K562 (cell line): ENCODE results near the gene ZNF557. TPM values are rescaled to one million over a fixed set of nuclear protein-coding genes. Genes with fewer than 3 reads are reported as not detected.

Experiments used
- ARNT ChIP-seq, 2 experiments: fragments of 450-650 bp; IDR thresholded peaks; 2 replicates each; pipeline ENCODE4 v1.6.1; 2016; ENCODE audit warnings: mild to moderate bottlenecking in 1 of 2
- ATF3 ChIP-seq, 2 experiments: fragments of 450-650 bp in 1 of 2; sonication (generic) in 1 of 2; formaldehyde crosslinking in 1 of 2; IDR thresholded peaks in 1 of 2; conservative IDR thresholded peaks in 1 of 2; 2 replicates each; pipeline versions ENCODE4 v1.6.1 to v1.8.1; 2016 to 2023; ENCODE audit warnings: mild to moderate bottlenecking in 2 of 2, moderate library complexity in 2 of 2, inconsistent platforms in 1 of 2, missing genetic modification reagents in 1 of 2
- BACH1 ChIP-seq: fragments of 200-800 bp; sonication (Bioruptor generic); IDR thresholded peaks from 2 replicates; pipeline ENCODE4 v1.6.1; 2016; ENCODE audit warnings: missing genetic modification characterization, missing compliant biosample characterization
- BRF2 ChIP-seq: IDR thresholded peaks from 3 replicates; pipeline ENCODE4 v1.6.1; 2011; ENCODE audit warnings: borderline replicate concordance, mild to moderate bottlenecking; ENCODE audit not compliant: insufficient read length, insufficient read depth
- CSDE1 ChIP-seq, 2 experiments: fragments of 450-650 bp; IDR thresholded peaks; 2 replicates each; pipeline ENCODE4 v1.6.1; 2016; ENCODE audit warnings: mild to moderate bottlenecking in 1 of 2
- DPF2 ChIP-seq: fragments of 450-650 bp; IDR thresholded peaks from 2 replicates; pipeline ENCODE4 v1.6.1; 2016
- GABPA ChIP-seq: fragments of 200-800 bp; sonication (Bioruptor generic); conservative IDR thresholded peaks from 2 replicates; pipeline ENCODE4 v1.6.1; 2016; ENCODE audit warnings: low read depth, missing genetic modification characterization, missing compliant biosample characterization
- GTF2F1 ChIP-seq: IDR thresholded peaks from 2 replicates; pipeline ENCODE4 v1.6.1; 2011; ENCODE audit warnings: low read depth, low read length, improper control_type of control experiment
- KAT8 ChIP-seq: fragments of 450-650 bp; IDR thresholded peaks from 2 replicates; pipeline ENCODE4 v1.6.1; 2016; ENCODE audit warnings: low read depth, mild to moderate bottlenecking
- MCM3 ChIP-seq: fragments of 450-650 bp; IDR thresholded peaks from 2 replicates; pipeline ENCODE4 v1.6.1; 2016
- PTBP1 ChIP-seq: fragments of 200-400 bp; formaldehyde crosslinking; IDR thresholded peaks from 2 replicates; pipeline ENCODE4 v1.6.1; 2017; ENCODE audit warnings: low read depth, low read length
- RREB1 ChIP-seq: fragments of 250-450 bp; sonication (Bioruptor Pico); IDR thresholded peaks from 2 replicates; pipeline ENCODE4 v1.4.0; 2020
- TAF9B ChIP-seq: fragments of 450-650 bp; IDR thresholded peaks from 2 replicates; pipeline ENCODE4 v1.6.1; 2018; ENCODE audit warnings: mild to moderate bottlenecking; ENCODE audit not compliant: partially characterized antibody
- TCF3 ChIP-seq: sonication (generic); formaldehyde crosslinking; IDR thresholded peaks from 2 replicates; pipeline ENCODE4 v1.4.0; 2020; ENCODE audit warnings: mild to moderate bottlenecking, missing genetic modification reagents
- ZNF449 ChIP-seq: fragments of 250-450 bp; sonication (Bioruptor Pico); IDR thresholded peaks from 2 replicates; pipeline ENCODE4 v1.8.0; 2022; ENCODE audit warnings: moderate library complexity, mild to moderate bottlenecking, inconsistent platforms
- polyA plus RNA-seq, 8 experiments: library from polyadenylated mRNA; depleted of rRNA in 4 of 8; stranded (reverse) in 5 of 8; unstranded in 3 of 8; fragments of >200 nt; fragmentation: Nextera tagmentation in 2 of 8; fragmentation: Illumina TruSeq in 1 of 8; extraction: Ambion mirVana in 2 of 8; extraction: Trizol in 1 of 8; gene quantifications; 2 replicates each; pipeline versions ENCODE4 v1.2.1 to v1.2.3, GENCODE V29; 2011 to 2014; ENCODE audit warnings: inconsistent platforms in 1 of 8, missing spikeins in 1 of 8
- total RNA-seq, 7 experiments: library from RNA; depleted of rRNA in 6 of 7; stranded (reverse); fragments of >200 nt in 6 of 7; fragmentation: Illumina TruSeq in 2 of 7; extraction: Trizol in 2 of 7; gene quantifications; 2 replicates each; pipeline versions ENCODE4 v1.2.1 to v1.2.3, GENCODE V29; 2011 to 2021; ENCODE audit warnings: low replicate concordance in 1 of 7
- TF ChIP-seq, protein P1 (sequence below): sonication (generic); formaldehyde crosslinking; IDR thresholded peaks from 2 replicates; pipeline ENCODE4 v1.8.0; 2022; ENCODE audit warnings: mild to moderate bottlenecking, missing genetic modification reagents

ZNF557 gene
- total and polyA plus RNA-seq, 9 of the 15 experiments (the other 6 are each of a cell fraction or from before 2014, with no cell fraction given) = 2.2 to 6.6 (median 4.4) TPM

DNA sequence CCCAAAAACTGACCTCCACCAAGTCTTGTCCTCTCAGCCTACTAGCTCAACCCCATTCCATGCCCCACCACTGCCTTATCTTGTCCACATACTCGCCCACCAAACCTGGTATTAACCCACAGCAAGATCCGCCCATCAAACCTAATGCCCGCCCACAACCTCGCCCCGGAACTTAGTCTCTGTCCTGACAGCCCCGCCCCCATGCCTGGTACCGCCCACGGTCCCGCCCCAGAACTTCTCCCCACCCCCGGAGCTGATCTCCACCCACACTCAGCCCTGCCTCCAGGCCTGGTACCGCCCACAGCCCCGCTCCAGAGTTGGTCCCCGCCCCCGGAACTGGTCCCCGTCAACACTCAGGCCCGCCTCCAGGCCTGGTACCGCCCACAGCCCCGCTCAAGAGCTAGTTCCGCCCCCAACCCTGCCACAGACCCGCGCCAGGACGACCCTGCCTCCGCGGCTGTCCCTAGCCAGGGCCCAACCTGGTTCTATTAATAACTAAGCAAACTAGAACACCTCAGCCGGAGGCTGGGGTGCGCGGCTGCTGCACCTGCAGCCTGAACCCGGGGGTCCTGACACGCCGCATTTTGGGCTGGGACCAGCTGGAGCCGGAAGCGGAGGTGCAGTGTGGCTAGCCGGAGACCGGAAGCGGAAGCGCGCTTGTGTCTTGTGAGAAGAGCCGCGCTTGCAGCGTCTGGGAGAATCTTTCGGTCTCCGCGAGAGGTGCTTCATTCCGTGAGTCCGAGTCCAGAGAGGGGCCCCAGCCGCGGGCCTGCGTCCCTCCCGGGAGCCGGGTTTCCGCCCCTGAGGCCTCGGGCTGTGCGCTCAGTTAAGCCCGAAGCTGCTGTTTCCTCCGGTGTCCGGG lies at the start of gene ZNF557 (continued):
- TF ChIP-seq RREB1 (CRISPR knock-in tag) (0 out of 2 replicates have a peak, but pooled peaks have one; percentile 28), ARNT (IDR thresholded peaks at IDR 0.05) (no peak), CSDE1 (IDR thresholded peaks at IDR 0.05) (no peak), PTBP1 (no peak), KAT8 (no peak; the same call in 1 of the 2 replicates), ZNF449 (no peak), TCF3 (CRISPR knock-in tag) (no peak), GTF2F1 (no peak), DPF2 (0 out of 2 replicates have a peak, but pooled peaks have one; percentile 24), TAF9B (peak; percentile 58), GABPA (peak; percentile 98), BRF2 (no peak), BACH1 (tag) (no peak), ATF3 (IDR thresholded peaks at IDR 0.05) (no peak), ATF3 (CRISPR knock-in tag; conservative IDR thresholded peaks at IDR 0.05) (no peak), MCM3 (no peak)
- TF ChIP-seq, protein P1, sequence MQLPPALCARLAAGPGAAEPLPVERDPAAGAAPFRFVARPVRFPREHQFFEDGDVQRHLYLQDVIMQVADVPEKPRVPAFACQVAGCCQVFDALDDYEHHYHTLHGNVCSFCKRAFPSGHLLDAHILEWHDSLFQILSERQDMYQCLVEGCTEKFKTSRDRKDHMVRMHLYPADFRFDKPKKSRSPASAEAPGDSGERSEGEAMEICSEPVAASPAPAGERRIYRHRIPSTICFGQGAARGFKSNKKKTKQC (CRISPR knock-in tag) = no peak
